HL-60 (cell line): Measurements from ENCODE around the gene MACROD2.

Source experiments
- GABPA ChIP-seq: IDR thresholded peaks from 2 replicates; pipeline ENCODE4 v1.6.1; 2012; ENCODE audit warnings: low read depth
- TF ChIP-seq, protein P1 (sequence below): IDR thresholded peaks from one replicate; pipeline ENCODE4 v1.5.1; 2011; ENCODE audit warnings: low read length, control low read depth, inconsistent platforms; ENCODE audit not compliant: insufficient read depth

DNA sequence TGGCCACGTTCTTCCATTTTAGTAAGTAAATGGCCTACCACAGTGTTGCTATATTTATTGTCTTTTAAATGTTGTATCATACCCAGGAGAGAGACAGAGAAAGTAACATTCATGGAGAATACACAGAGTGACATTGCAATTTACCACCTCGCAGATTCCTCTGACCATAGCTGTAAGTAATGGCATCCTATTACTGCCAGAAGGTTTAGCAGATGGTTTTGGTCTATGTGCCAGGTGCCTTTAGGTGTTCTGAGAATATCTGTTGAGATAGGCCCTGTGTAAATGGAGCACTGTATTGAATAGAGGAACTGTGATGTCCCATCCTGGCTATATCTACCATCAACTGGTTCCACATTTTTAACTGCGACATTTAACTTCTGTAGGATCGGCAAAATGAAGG, 2018.3 kb downstream of the MACROD2 start:
- TF ChIP-seq, protein P1, sequence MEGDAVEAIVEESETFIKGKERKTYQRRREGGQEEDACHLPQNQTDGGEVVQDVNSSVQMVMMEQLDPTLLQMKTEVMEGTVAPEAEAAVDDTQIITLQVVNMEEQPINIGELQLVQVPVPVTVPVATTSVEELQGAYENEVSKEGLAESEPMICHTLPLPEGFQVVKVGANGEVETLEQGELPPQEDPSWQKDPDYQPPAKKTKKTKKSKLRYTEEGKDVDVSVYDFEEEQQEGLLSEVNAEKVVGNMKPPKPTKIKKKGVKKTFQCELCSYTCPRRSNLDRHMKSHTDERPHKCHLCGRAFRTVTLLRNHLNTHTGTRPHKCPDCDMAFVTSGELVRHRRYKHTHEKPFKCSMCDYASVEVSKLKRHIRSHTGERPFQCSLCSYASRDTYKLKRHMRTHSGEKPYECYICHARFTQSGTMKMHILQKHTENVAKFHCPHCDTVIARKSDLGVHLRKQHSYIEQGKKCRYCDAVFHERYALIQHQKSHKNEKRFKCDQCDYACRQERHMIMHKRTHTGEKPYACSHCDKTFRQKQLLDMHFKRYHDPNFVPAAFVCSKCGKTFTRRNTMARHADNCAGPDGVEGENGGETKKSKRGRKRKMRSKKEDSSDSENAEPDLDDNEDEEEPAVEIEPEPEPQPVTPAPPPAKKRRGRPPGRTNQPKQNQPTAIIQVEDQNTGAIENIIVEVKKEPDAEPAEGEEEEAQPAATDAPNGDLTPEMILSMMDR: no peak
- no peak for TF ChIP-seq GABPA
